ENCODE measurements around the gene SEMA3C.
A peak's percentile ranks its signal among the peaks of the same experiment; 100 is the strongest.

The SEMA3C gene

GRCh38 chr7:80851896-80852476 is 66.9 kb downstream of the SEMA3C start:
- TF ChIP-seq TSHZ2 (CRISPR knock-in tag; IDR thresholded peaks at IDR 0.05) (no peak), ZFP30 (CRISPR knock-in tag; IDR thresholded peaks at IDR 0.05) (no peak), ARNTL (CRISPR knock-in tag; IDR thresholded peaks at IDR 0.05; ENCODE audit: borderline replicate concordance, low read depth) (no peak), SNAI2 (CRISPR knock-in tag; IDR thresholded peaks at IDR 0.05) (no peak), ZNF8 (CRISPR knock-in tag; IDR thresholded peaks at IDR 0.05) (no peak), PPARA (CRISPR knock-in tag; IDR thresholded peaks at IDR 0.05; ENCODE audit: borderline replicate concordance) (no peak), CSRNP3 (CRISPR knock-in tag; IDR thresholded peaks at IDR 0.05) (no peak), CSDC2 (CRISPR knock-in tag; IDR thresholded peaks at IDR 0.05) (no peak), TOX (CRISPR knock-in tag; IDR thresholded peaks at IDR 0.05; ENCODE audit: borderline replicate concordance) (no peak), ZFP3 (CRISPR knock-in tag; IDR thresholded peaks at IDR 0.05) (no peak), ZC3H10 (CRISPR knock-in tag; IDR thresholded peaks at IDR 0.05) (no peak), ZNF70 (CRISPR knock-in tag; IDR thresholded peaks at IDR 0.05) (no peak), BACH2 (CRISPR knock-in tag; IDR thresholded peaks at IDR 0.05; ENCODE audit: borderline replicate concordance) (no peak), ISL1 (CRISPR knock-in tag; IDR thresholded peaks at IDR 0.05) (no peak), GLIS3 (CRISPR knock-in tag; IDR thresholded peaks at IDR 0.05) (no peak), ZNF565 (CRISPR knock-in tag; conservative IDR thresholded peaks at IDR 0.05; ENCODE audit: low read depth) (no peak)
- TF ChIP-seq, protein P1, sequence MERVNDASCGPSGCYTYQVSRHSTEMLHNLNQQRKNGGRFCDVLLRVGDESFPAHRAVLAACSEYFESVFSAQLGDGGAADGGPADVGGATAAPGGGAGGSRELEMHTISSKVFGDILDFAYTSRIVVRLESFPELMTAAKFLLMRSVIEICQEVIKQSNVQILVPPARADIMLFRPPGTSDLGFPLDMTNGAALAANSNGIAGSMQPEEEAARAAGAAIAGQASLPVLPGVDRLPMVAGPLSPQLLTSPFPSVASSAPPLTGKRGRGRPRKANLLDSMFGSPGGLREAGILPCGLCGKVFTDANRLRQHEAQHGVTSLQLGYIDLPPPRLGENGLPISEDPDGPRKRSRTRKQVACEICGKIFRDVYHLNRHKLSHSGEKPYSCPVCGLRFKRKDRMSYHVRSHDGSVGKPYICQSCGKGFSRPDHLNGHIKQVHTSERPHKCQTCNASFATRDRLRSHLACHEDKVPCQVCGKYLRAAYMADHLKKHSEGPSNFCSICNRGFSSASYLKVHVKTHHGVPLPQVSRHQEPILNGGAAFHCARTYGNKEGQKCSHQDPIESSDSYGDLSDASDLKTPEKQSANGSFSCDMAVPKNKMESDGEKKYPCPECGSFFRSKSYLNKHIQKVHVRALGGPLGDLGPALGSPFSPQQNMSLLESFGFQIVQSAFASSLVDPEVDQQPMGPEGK (CRISPR knock-in tag; IDR thresholded peaks at IDR 0.05; ENCODE audit: borderline replicate concordance), result no peak
- TF ChIP-seq, protein P2, sequence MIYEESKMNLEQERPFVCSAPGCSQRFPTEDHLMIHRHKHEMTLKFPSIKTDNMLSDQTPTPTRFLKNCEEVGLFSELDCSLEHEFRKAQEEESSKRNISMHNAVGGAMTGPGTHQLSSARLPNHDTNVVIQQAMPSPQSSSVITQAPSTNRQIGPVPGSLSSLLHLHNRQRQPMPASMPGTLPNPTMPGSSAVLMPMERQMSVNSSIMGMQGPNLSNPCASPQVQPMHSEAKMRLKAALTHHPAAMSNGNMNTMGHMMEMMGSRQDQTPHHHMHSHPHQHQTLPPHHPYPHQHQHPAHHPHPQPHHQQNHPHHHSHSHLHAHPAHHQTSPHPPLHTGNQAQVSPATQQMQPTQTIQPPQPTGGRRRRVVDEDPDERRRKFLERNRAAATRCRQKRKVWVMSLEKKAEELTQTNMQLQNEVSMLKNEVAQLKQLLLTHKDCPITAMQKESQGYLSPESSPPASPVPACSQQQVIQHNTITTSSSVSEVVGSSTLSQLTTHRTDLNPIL (CRISPR knock-in tag; IDR thresholded peaks at IDR 0.05; ENCODE audit: low read depth), result no peak
- peak; percentile 42; the same call in 2 of the 3 replicates for ATAC-seq

GRCh38 chr7:80848841-80849240 is 70.0 kb downstream of the SEMA3C start:
- TF ChIP-seq, protein P1 (CRISPR knock-in tag; IDR thresholded peaks at IDR 0.05; ENCODE audit: borderline replicate concordance), result no peak
- TF ChIP-seq ZFP3 (CRISPR knock-in tag; IDR thresholded peaks at IDR 0.05) (no peak), GLIS3 (CRISPR knock-in tag; IDR thresholded peaks at IDR 0.05) (no peak), ZNF8 (CRISPR knock-in tag; IDR thresholded peaks at IDR 0.05) (no peak), TCF4 (CRISPR knock-in tag; IDR thresholded peaks at IDR 0.05; ENCODE audit: borderline replicate concordance) (no peak), ARNTL (CRISPR knock-in tag; IDR thresholded peaks at IDR 0.05; ENCODE audit: borderline replicate concordance, low read depth) (no peak), TOX (CRISPR knock-in tag; IDR thresholded peaks at IDR 0.05; ENCODE audit: borderline replicate concordance) (no peak), ESRRG (CRISPR knock-in tag; IDR thresholded peaks at IDR 0.05) (no peak), OSR1 (CRISPR knock-in tag; IDR thresholded peaks at IDR 0.05) (no peak), ZNF70 (CRISPR knock-in tag; IDR thresholded peaks at IDR 0.05) (no peak), RARB (CRISPR knock-in tag; IDR thresholded peaks at IDR 0.05) (no peak), POU6F1 (CRISPR knock-in tag; IDR thresholded peaks at IDR 0.05; ENCODE audit: borderline replicate concordance, low read depth) (no peak), SNAI2 (CRISPR knock-in tag; IDR thresholded peaks at IDR 0.05) (no peak), CSRNP3 (CRISPR knock-in tag; IDR thresholded peaks at IDR 0.05) (no peak)
- ATAC-seq, result no peak

Data from SK-N-SH treated with all-trans-retinoic acid at 6 μM for 48 hours (cell line).